H1 (cell line): ENCODE data around the gene PRKCH. TPM values are rescaled to one million over a fixed set of nuclear protein-coding genes. Genes with fewer than 3 reads are reported as not detected.

Experiments
- ATF2 ChIP-seq: IDR thresholded peaks from 2 replicates; pipeline ENCODE4 v1.6.1; 2012; ENCODE audit warnings: low read length, inconsistent platforms
- KDM1A ChIP-seq: fragments of 200-600, 300-600 bp; sonication (generic); IDR thresholded peaks from 2 replicates; pipeline ENCODE4 v1.7.1; 2016; ENCODE audit warnings: mild to moderate bottlenecking, low read length, borderline replicate concordance
- POLR2AphosphoS5 ChIP-seq: IDR thresholded peaks from 2 replicates; pipeline ENCODE4 v1.6.1; 2011; ENCODE audit warnings: low read depth, low read length
- RNF2 ChIP-seq: fragments of 200-900, 300-1000 bp; sonication (generic); IDR thresholded peaks from 2 replicates; pipeline ENCODE4 v1.7.1; 2016; ENCODE audit warnings: borderline replicate concordance, low read depth, mild to moderate bottlenecking, antibody characterized with exemption, low read length; ENCODE audit not compliant: poor library complexity, severe bottlenecking; ENCODE audit errors: missing control alignments
- TAF7 ChIP-seq: optimal IDR thresholded peaks from 2 replicates; pipeline ENCODE3; 2011; ENCODE audit warnings: low read depth, mild to moderate bottlenecking, inconsistent platforms, low read length, moderate library complexity, borderline replicate concordance
- TBP ChIP-seq: IDR thresholded peaks from 2 replicates; pipeline ENCODE4 v1.6.1; 2011; ENCODE audit warnings: low read depth, low read length, improper control_type of control experiment
- polyA plus RNA-seq, 7 experiments: library from polyadenylated mRNA; depleted of rRNA in 3 of 7; stranded (reverse) in 5 of 7; unstranded in 2 of 7; fragments of >200 nt in 5 of 7; fragments of 200-250 nt in 2 of 7; gene quantifications; 1 replicate in 5 of 7; 2 replicates in 1 of 7; 4 replicates in 1 of 7; pipeline versions ENCODE4 v1.2.1 to v1.2.3, GENCODE V29; 2011 to 2013; ENCODE audit warnings: missing spikeins in 2 of 7, mixed read lengths in 2 of 7
- total RNA-seq: library from RNA; stranded (reverse); fragmentation: NEBNext Ultra II Directional; extraction: Animal tissue kit (Norgen Biotek cat#: 25700); gene quantifications from 2 replicates; pipeline ENCODE4 v1.2.1, GENCODE V29; 2021

The PRKCH gene
- total and polyA plus RNA-seq, 2 of the 8 experiments (the other 6 are each of a cell fraction or from before 2014, with no cell fraction given): 6.4 to 7.0 TPM

GRCh38 chr14:61474701-61475100 lies 153.3 kb downstream of the PRKCH start (continued):
- no peak for TF ChIP-seq RNF2
- TF ChIP-seq TBP: no peak
- TF ChIP-seq POLR2AphosphoS5: no peak
- TF ChIP-seq KDM1A: no peak
- TF ChIP-seq ATF2: no peak
- TF ChIP-seq TAF7: no peak
- TF ChIP-seq, all 59 proteins: peak for 0
